ENCODE data around the gene SHF.

SHF gene

DNA sequence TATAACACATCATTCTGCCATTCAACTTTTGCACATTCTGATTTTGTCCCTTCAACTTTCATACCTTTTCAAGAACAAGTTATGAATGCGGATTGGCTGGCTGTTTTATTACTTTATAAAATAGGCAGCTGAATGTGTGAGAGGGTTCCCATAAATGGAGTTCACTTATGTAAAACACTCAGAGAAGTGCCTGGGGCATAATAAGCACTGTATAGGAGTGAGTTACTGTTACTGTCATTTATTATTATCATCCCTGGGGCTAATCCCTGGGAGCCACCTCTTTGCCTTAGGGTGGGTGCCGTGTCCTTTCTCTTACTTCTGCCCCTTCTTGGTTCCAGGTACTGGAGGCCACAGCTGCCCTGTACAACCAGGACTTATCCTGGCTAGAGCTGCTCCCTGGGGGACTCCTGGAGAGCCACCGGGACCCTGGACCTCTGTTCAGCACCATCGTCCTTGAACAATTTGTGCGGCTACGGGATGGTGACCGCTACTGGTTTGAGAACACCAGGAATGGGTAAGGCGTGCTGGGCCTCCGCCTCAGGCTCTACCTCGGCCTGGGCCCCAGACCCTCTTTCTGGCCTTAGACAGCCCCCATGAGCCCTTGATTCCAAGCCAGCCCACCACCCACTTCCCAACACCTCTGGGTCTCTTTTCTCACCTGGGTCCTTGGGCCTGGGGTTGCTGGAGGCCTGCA, 47.1 kb downstream of the SHF start:
- Histone ChIP-seq H4K8ac (ENCODE audit: low read depth, low read length) (no peak overlapping the region), H2AFZ (ENCODE audit: insufficient read depth, low read length, poor library complexity) (no peak overlapping the region), H3K9ac (ENCODE audit: low read length) (no peak overlapping the region), H3K4me1 (ENCODE audit: control insufficient read depth in 1 of 2, insufficient read depth in 2 of 2, low read length in 2 of 2) (peaks cover 3 to 6% of the 10 kb centered on the region in 2 experiments), H3K4ac (ENCODE audit: low read depth, low read length) (no peak overlapping the region), H3K79me1 (ENCODE audit: low read length) (peaks cover 1% of the 10 kb centered on the region), H2BK5ac (ENCODE audit: low read depth, low read length, poor library complexity) (no peak overlapping the region), H3K23ac (ENCODE audit: low read length) (no peak overlapping the region), H4K91ac (ENCODE audit: low read depth, low read length) (no peak overlapping the region), H3K14ac (ENCODE audit: low read length) (no peak overlapping the region), H3K9me3 (ENCODE audit: insufficient read depth, low read depth, low read length) (no peaks in the 10 kb centered on the region), H2BK120ac (ENCODE audit: insufficient read depth, low read length, poor library complexity) (no peak overlapping the region), H3K36me3 (ENCODE audit: control insufficient read depth in 1 of 2, insufficient read depth in 2 of 2, low read length in 2 of 2) (no peaks in the 10 kb centered on the region), H3K27ac (ENCODE audit: low read depth, low read length) (no peak overlapping the region), H2BK12ac (ENCODE audit: low read length) (no peak overlapping the region), H3K18ac (ENCODE audit: low read length) (no peak overlapping the region), H3K4me3 (ENCODE audit: low read depth, low read length) (no peak overlapping the region), H4K12ac (ENCODE audit: low read depth, low read length) (no peak overlapping the region), H3K4me2 (ENCODE audit: low read length) (no peak overlapping the region), H3K79me2 (ENCODE audit: control insufficient read depth, insufficient read depth, low read length, poor library complexity) (no peaks in the 10 kb centered on the region), H3K27me3 (ENCODE audit: insufficient read depth, low read length) (peaks cover 4% of the 10 kb centered on the region), H2AK5ac (ENCODE audit: low read length) (no peak overlapping the region)
- no peak for DNase-seq
- WGBS (ENCODE audit: extremely low coverage, insufficient coverage, insufficient read length): no CpG with 5 or more reads among the region's 10 CpGs

DNA sequence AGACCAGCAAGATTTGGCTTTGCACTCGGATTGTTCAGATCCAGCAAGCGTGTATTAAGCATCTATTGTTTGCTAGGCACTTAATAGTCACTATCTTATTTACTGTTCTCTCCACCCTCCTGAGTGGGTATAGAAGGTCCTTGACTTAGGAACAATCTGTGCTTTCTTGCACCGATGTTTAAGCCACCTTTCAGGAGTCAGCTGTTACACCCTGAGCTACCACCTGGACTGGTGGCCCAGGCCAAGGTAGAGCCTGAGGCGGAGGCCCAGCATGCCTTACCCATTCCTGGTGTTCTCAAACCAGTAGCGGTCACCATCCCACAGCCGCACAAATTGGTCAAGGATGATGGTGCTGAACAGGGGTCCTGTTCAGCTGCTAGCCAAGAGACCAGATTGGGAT, 48.0 kb downstream of the SHF start:
- Histone ChIP-seq H3K9ac (ENCODE audit: low read length) (no peak overlapping the region), H3K23ac (ENCODE audit: low read length) (no peak overlapping the region), H4K8ac (ENCODE audit: low read depth, low read length) (no peak overlapping the region), H2BK5ac (ENCODE audit: low read depth, low read length, poor library complexity) (no peak overlapping the region), H3K4me2 (ENCODE audit: low read length) (no peak overlapping the region), H3K27ac (ENCODE audit: low read depth, low read length) (no peak overlapping the region), H3K79me1 (ENCODE audit: low read length) (peaks cover 1% of the 10 kb centered on the region), H2AFZ (ENCODE audit: insufficient read depth, low read length, poor library complexity) (no peak overlapping the region), H2BK12ac (ENCODE audit: low read length) (no peak overlapping the region), H3K4ac (ENCODE audit: low read depth, low read length) (no peak overlapping the region), H2BK120ac (ENCODE audit: insufficient read depth, low read length, poor library complexity) (no peak overlapping the region), H4K91ac (ENCODE audit: low read depth, low read length) (no peak overlapping the region), H3K4me1 (ENCODE audit: control insufficient read depth in 1 of 2, insufficient read depth in 2 of 2, low read length in 2 of 2) (peaks cover 3 to 10% of the 10 kb centered on the region in 2 experiments), H4K12ac (ENCODE audit: low read depth, low read length) (no peak overlapping the region), H2AK5ac (ENCODE audit: low read length) (no peak overlapping the region), H3K18ac (ENCODE audit: low read length) (no peak overlapping the region), H3K36me3 (ENCODE audit: control insufficient read depth in 1 of 2, insufficient read depth in 2 of 2, low read length in 2 of 2) (no peaks in the 10 kb centered on the region), H3K79me2 (ENCODE audit: control insufficient read depth, insufficient read depth, low read length, poor library complexity) (no peaks in the 10 kb centered on the region), H3K27me3 (ENCODE audit: insufficient read depth, low read length) (peaks cover 9% of the 10 kb centered on the region), H3K4me3 (ENCODE audit: low read depth, low read length) (no peak overlapping the region), H3K9me3 (ENCODE audit: insufficient read depth, low read depth, low read length) (peaks cover under 1% of the 10 kb centered on the region), H3K14ac (ENCODE audit: low read length) (no peak overlapping the region)
- WGBS (ENCODE audit: extremely low coverage, insufficient coverage, insufficient read length): no CpG with 5 or more reads among the region's 6 CpGs
- no peak for DNase-seq

DNA sequence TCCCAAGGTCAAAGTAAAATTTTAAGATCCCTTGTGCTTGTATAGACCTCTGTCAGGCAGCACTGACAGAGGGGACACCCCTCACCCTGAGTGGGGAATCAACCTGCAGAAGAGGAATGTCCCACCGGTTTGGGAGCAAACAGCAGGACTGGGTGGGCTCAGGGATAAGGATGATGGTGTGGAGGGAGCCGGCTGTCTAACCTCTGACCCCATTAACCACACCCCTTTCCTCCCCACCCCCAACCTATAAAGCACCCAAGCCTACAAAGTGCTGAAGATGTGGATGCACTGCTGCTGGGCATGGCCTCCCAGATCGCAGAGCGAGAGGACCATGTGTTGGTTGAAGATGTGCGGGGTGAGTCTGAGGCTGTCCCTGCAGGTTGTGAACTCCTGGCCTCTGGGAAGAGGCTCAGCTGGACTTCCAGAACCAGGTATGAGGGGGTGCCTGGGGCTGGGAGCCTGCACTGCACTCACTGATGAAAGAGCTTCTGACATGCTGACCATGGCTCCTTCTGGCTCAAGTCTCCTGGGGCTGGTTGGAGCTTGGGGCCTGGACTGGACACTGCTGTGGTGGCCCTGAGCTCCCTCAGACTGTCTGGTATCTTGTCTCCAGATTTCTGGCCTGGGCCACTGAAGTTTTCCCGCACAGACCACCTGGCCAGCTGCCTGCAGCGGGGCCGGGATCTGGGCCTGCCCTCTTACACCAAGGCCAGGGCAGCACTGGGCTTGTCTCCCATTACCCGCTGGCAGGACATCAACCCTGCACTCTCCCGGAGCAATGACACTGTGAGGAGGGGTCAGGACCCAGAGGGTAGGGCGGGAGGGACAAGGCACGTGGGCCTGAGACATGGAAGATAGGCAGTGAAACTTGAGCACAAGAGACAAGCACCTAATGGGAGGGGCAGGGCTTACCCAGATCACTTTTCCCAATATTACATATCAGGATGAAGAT, 48.7 kb downstream of the SHF start:
- Histone ChIP-seq H3K4me1 (ENCODE audit: control insufficient read depth in 1 of 2, insufficient read depth in 2 of 2, low read length in 2 of 2) (peaks cover 3 to 9% of the 10 kb centered on the region in 2 experiments), H2AFZ (ENCODE audit: insufficient read depth, low read length, poor library complexity) (no peak overlapping the region), H3K27me3 (ENCODE audit: insufficient read depth, low read length) (peaks cover 16% of the 10 kb centered on the region), H3K27ac (ENCODE audit: low read depth, low read length) (no peak overlapping the region), H3K23ac (ENCODE audit: low read length) (no peak overlapping the region), H3K14ac (ENCODE audit: low read length) (no peak overlapping the region), H4K12ac (ENCODE audit: low read depth, low read length) (no peak overlapping the region), H3K79me2 (ENCODE audit: control insufficient read depth, insufficient read depth, low read length, poor library complexity) (no peaks in the 10 kb centered on the region), H2AK5ac (ENCODE audit: low read length) (no peak overlapping the region), H3K4ac (ENCODE audit: low read depth, low read length) (no peak overlapping the region), H4K91ac (ENCODE audit: low read depth, low read length) (no peak overlapping the region), H3K9ac (ENCODE audit: low read length) (no peak overlapping the region), H2BK12ac (ENCODE audit: low read length) (no peak overlapping the region), H3K18ac (ENCODE audit: low read length) (no peak overlapping the region), H2BK120ac (ENCODE audit: insufficient read depth, low read length, poor library complexity) (no peak overlapping the region), H3K9me3 (ENCODE audit: insufficient read depth, low read depth, low read length) (peaks cover 7% of the 10 kb centered on the region), H3K36me3 (ENCODE audit: control insufficient read depth in 1 of 2, insufficient read depth in 2 of 2, low read length in 2 of 2) (no peaks in the 10 kb centered on the region), H3K79me1 (ENCODE audit: low read length) (peaks cover 1% of the 10 kb centered on the region), H3K4me2 (ENCODE audit: low read length) (no peak overlapping the region), H4K8ac (ENCODE audit: low read depth, low read length) (no peak overlapping the region), H2BK5ac (ENCODE audit: low read depth, low read length, poor library complexity) (no peak overlapping the region), H3K4me3 (ENCODE audit: low read depth, low read length) (no peak overlapping the region)
- no peak for DNase-seq
- no CpG with 5 or more reads among the region's 12 CpGs for WGBS (ENCODE audit: extremely low coverage, insufficient coverage, insufficient read length)

DNA sequence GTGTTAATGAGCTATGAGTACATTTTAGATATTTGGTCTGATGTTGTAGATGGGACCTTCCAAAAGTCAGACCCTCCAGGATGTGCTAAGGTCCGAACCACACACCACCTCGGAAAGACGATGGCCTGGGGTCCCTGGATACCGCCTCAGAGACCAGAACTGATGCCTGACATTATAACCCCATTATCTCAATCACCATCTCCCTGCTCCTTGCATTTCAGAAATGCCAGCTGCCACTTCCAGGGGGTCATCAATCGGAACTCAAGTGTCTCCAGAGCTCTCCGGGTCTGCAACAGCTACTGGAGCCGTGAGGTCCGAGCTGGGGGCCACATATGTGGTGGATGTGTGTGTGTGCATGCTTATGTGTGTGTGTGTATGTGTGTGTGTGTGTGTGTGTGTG, 50.1 kb downstream of the SHF start:
- Histone ChIP-seq H3K9ac (ENCODE audit: low read length) (no peak overlapping the region), H4K12ac (ENCODE audit: low read depth, low read length) (no peak overlapping the region), H2AK5ac (ENCODE audit: low read length) (no peak overlapping the region), H3K4me1 (ENCODE audit: control insufficient read depth in 1 of 2, insufficient read depth in 2 of 2, low read length in 2 of 2) (peaks cover 0 to 6% of the 10 kb centered on the region in 2 experiments), H3K79me1 (ENCODE audit: low read length) (peaks cover 1% of the 10 kb centered on the region), H2AFZ (ENCODE audit: insufficient read depth, low read length, poor library complexity) (no peak overlapping the region), H3K27ac (ENCODE audit: low read depth, low read length) (no peak overlapping the region), H3K79me2 (ENCODE audit: control insufficient read depth, insufficient read depth, low read length, poor library complexity) (no peaks in the 10 kb centered on the region), H3K4me2 (ENCODE audit: low read length) (no peak overlapping the region), H3K9me3 (ENCODE audit: insufficient read depth, low read depth, low read length) (peaks cover 11% of the 10 kb centered on the region), H3K27me3 (ENCODE audit: insufficient read depth, low read length) (peaks cover 19% of the 10 kb centered on the region), H3K36me3 (ENCODE audit: control insufficient read depth in 1 of 2, insufficient read depth in 2 of 2, low read length in 2 of 2) (no peaks in the 10 kb centered on the region), H2BK5ac (ENCODE audit: low read depth, low read length, poor library complexity) (no peak overlapping the region), H3K23ac (ENCODE audit: low read length) (no peak overlapping the region), H3K14ac (ENCODE audit: low read length) (no peak overlapping the region), H3K18ac (ENCODE audit: low read length) (no peak overlapping the region), H4K91ac (ENCODE audit: low read depth, low read length) (no peak overlapping the region), H3K4ac (ENCODE audit: low read depth, low read length) (no peak overlapping the region), H2BK120ac (ENCODE audit: insufficient read depth, low read length, poor library complexity) (no peak overlapping the region), H4K8ac (ENCODE audit: low read depth, low read length) (no peak overlapping the region), H2BK12ac (ENCODE audit: low read length) (no peak overlapping the region), H3K4me3 (ENCODE audit: low read depth, low read length) (no peak overlapping the region)
- WGBS (ENCODE audit: extremely low coverage, insufficient coverage, insufficient read length): no CpG with 5 or more reads among the region's 8 CpGs
- no peak for DNase-seq

All from trophoblast cell (in vitro differentiated cells and primary cell).